ENCODE data around the gene TP53BP1. TPM values are rescaled to one million over a fixed set of nuclear protein-coding genes. Genes with fewer than 3 reads are reported as not detected.
A peak's percentile ranks its signal among the peaks of the same experiment; 100 is the strongest.
"Not testable (repeated sequence)": the region's sequence is repeated elsewhere in the genome, so short reads cannot be mapped to it uniquely, and the experiment has no call there.

The TP53BP1 gene
- 10 to 100 TPM; 58.1 to 92.9 (median 84.7) TPM for polyA plus RNA-seq (ENCODE audit: insufficient read length in 4 of 4)

- peak; percentile 80 to 88 (median 84) for DNase-seq (ENCODE audit: low read depth in 4 of 4, low spot score in 3 of 4)
Measured at GRCh38 chr15:43492673-43493601, at the start of gene TP53BP1. Gene TP53BP1, minus strand, starts transcription at chr15:43493156. Its CDS starts 113 bp downstream, at chr15:43493043.

- no peak for DNase-seq (ENCODE audit: low read depth in 4 of 4, low spot score in 3 of 4)
Measured at GRCh38 chr15:43541785-43542184, 48.8 kb upstream of the TP53BP1 start.

- no peak for DNase-seq (ENCODE audit: low read depth in 4 of 4, low spot score in 3 of 4)
Measured at GRCh38 chr15:43538091-43538490, 45.1 kb upstream of the TP53BP1 start.

- no peak for DNase-seq (ENCODE audit: low read depth in 4 of 4, low spot score in 3 of 4)
Measured at GRCh38 chr15:43534897-43535296, 41.9 kb upstream of the TP53BP1 start.

GRCh38 chr15:43532826-43533225, 39.9 kb upstream of the TP53BP1 start:
- not testable (repeated sequence) for DNase-seq (ENCODE audit: low read depth in 4 of 4, low spot score in 3 of 4)

- DNase-seq (ENCODE audit: low read depth in 4 of 4, low spot score in 3 of 4), result no peak
Measured at GRCh38 chr15:43531018-43531670, 38.2 kb upstream of the TP53BP1 start.

GRCh38 chr15:43529587-43530345, 36.8 kb upstream of the TP53BP1 start:
- no peak for DNase-seq (ENCODE audit: low read depth in 4 of 4, low spot score in 3 of 4)

GRCh38 chr15:43529141-43529540, 36.2 kb upstream of the TP53BP1 start:
- DNase-seq (ENCODE audit: low read depth in 4 of 4, low spot score in 3 of 4), result no peak

GRCh38 chr15:43528542-43529007, 35.6 kb upstream of the TP53BP1 start:
- DNase-seq (ENCODE audit: low read depth in 4 of 4, low spot score in 3 of 4), result no peak

- no peak for DNase-seq (ENCODE audit: low read depth in 4 of 4, low spot score in 3 of 4)
Measured at GRCh38 chr15:43527802-43528541, 35.0 kb upstream of the TP53BP1 start.

GRCh38 chr15:43527016-43527801, 34.3 kb upstream of the TP53BP1 start:
- DNase-seq (ENCODE audit: low read depth in 4 of 4, low spot score in 3 of 4), result no peak

- no peak for DNase-seq (ENCODE audit: low read depth in 4 of 4, low spot score in 3 of 4)
Measured at GRCh38 chr15:43526261-43526930, 33.4 kb upstream of the TP53BP1 start.

GRCh38 chr15:43525131-43525530, 32.2 kb upstream of the TP53BP1 start:
- no peak for DNase-seq (ENCODE audit: low read depth in 4 of 4, low spot score in 3 of 4)

GRCh38 chr15:43524254-43524845, 31.4 kb upstream of the TP53BP1 start:
- DNase-seq (ENCODE audit: low read depth in 4 of 4, low spot score in 3 of 4), result no peak

GRCh38 chr15:43523646-43524045, 30.7 kb upstream of the TP53BP1 start:
- DNase-seq (ENCODE audit: low read depth in 4 of 4, low spot score in 3 of 4), result no peak

GRCh38 chr15:43522247-43522646, 29.3 kb upstream of the TP53BP1 start:
- DNase-seq (ENCODE audit: low read depth in 4 of 4, low spot score in 3 of 4), result no peak

GRCh38 chr15:43521419-43521818, 28.5 kb upstream of the TP53BP1 start:
- DNase-seq (ENCODE audit: low read depth in 4 of 4, low spot score in 3 of 4), result no peak

GRCh38 chr15:43520138-43520537, 27.2 kb upstream of the TP53BP1 start:
- DNase-seq (ENCODE audit: low read depth in 4 of 4, low spot score in 3 of 4), result no peak
